Endothelial cell of umbilical vein (primary cell): ENCODE results near the gene SPINK6. TPM values are rescaled to one million over a fixed set of nuclear protein-coding genes. Genes with fewer than 3 reads are reported as not detected.

Source experiments
- BruUV-seq: library from RNA; stranded (reverse); fragments of 400-500 nt; replicated peaks from 2 replicates; lab custom pipeline; 2021; lab: Mats Ljungman, UMichigan
- CTCF ChIA-PET: fragments of 300-600, 350-600 bp; sonication (Branson Sonifier 250); formaldehyde crosslinking; loops from one replicate; lab custom pipeline; 2021; ENCODE audit warnings: antibody characterized with exemption, inconsistent platforms; lab: Charles Lee
- POLR2A ChIA-PET: fragments of 300-600, 350-600 bp; sonication (Branson Sonifier 250); formaldehyde crosslinking; loops from one replicate; lab custom pipeline; 2021; ENCODE audit warnings: antibody characterized with exemption, inconsistent platforms; lab: Charles Lee
- DNase-seq: peaks from one replicate; pipeline ENCODE4 v3.0.0-alpha.2; 2011; ENCODE audit warnings: low read depth, low spot score
- FAIRE-seq: peaks from 2 replicates; lab custom pipeline; 2011; peaks lifted over from hg19 to GRCh38; lab: Jason Lieb, UNC
- H2AFZ ChIP-seq: 2 replicates; pipeline ENCODE4 v1.6.0; 2012; ENCODE audit warnings: low read depth, low read length, control low read depth, inconsistent platforms
- H3K27ac ChIP-seq: 2 replicates; pipeline ENCODE4 v1.5.1; 2011; ENCODE audit warnings: low read depth, mild to moderate bottlenecking, control low read depth, low read length, moderate library complexity; ENCODE audit not compliant: insufficient read depth
- H3K27me3 ChIP-seq, 2 experiments: 2 replicates each; pipeline versions ENCODE4 v1.6.0 to v1.6.1; 2011; ENCODE audit warnings: low read length in 2 of 2, mixed read lengths in 1 of 2; ENCODE audit not compliant: control insufficient read depth in 2 of 2, insufficient read depth in 2 of 2
- H3K36me3 ChIP-seq, 2 experiments: 2 replicates in 1 of 2; 3 replicates in 1 of 2; pipeline ENCODE4 v1.5.1; 2011; ENCODE audit warnings: low read length in 2 of 2, mild to moderate bottlenecking in 1 of 2, moderate library complexity in 1 of 2; ENCODE audit not compliant: control insufficient read depth in 2 of 2, insufficient read depth in 2 of 2; ENCODE audit errors: extremely low read depth in 1 of 2
- H3K4me1 ChIP-seq: 3 replicates; pipeline ENCODE4 v1.5.1; 2011; ENCODE audit warnings: mild to moderate bottlenecking, low read length; ENCODE audit not compliant: control insufficient read depth, insufficient read depth; ENCODE audit errors: extremely low read depth
- H3K4me2 ChIP-seq: 2 replicates; pipeline ENCODE4 v1.6.1; 2011; ENCODE audit warnings: low read length, control low read depth, mixed read lengths; ENCODE audit not compliant: insufficient read depth
- H3K4me3 ChIP-seq, 3 experiments: fragments of 200-600 bp in 1 of 3; sonication (generic), shearing (Covaris generic) in 1 of 3; replicated peaks in 1 of 3; 2 replicates each; pipeline ENCODE4 v1.5.1; 2011 to 2016; ENCODE audit warnings: control low read depth in 3 of 3, low read length in 3 of 3, mild to moderate bottlenecking in 2 of 3, inconsistent platforms in 1 of 3, low read depth in 1 of 3, moderate library complexity in 1 of 3; ENCODE audit not compliant: insufficient read depth in 1 of 3
- H3K79me2 ChIP-seq: 2 replicates; pipeline ENCODE4 v1.6.0; 2012; ENCODE audit warnings: low read length, inconsistent platforms; ENCODE audit not compliant: control insufficient read depth, insufficient read depth
- H3K9ac ChIP-seq: replicated peaks from 2 replicates; pipeline ENCODE3; 2011; ENCODE audit warnings: low read length, control low read depth; ENCODE audit not compliant: insufficient read depth; ENCODE audit errors: extremely low read depth
- H3K9me1 ChIP-seq: replicated peaks from 3 replicates; pipeline ENCODE4 v1.6.0; 2011; ENCODE audit warnings: mild to moderate bottlenecking, low read length; ENCODE audit not compliant: control insufficient read depth, insufficient read depth; ENCODE audit errors: extremely low read depth
- H3K9me3 ChIP-seq: replicated peaks from 2 replicates; pipeline ENCODE4 v1.5.1; 2012; ENCODE audit warnings: low read length, inconsistent platforms; ENCODE audit not compliant: control insufficient read depth, insufficient read depth
- H4K20me1 ChIP-seq: replicated peaks from 2 replicates; pipeline ENCODE3; 2011; ENCODE audit warnings: mild to moderate bottlenecking, low read length; ENCODE audit not compliant: control insufficient read depth, insufficient read depth; ENCODE audit errors: extremely low read depth
- CTCF ChIP-seq, 2 donors: IDR thresholded peaks; 1 replicate in 1 of 2; 2 replicates in 1 of 2; pipeline ENCODE4 v1.5.1; 2011; ENCODE audit warnings: low read length in 2 of 2, mild to moderate bottlenecking in 2 of 2, moderate library complexity in 2 of 2, control low read depth in 1 of 2, inconsistent platforms in 1 of 2, low read depth in 1 of 2; ENCODE audit not compliant: insufficient read depth in 1 of 2; ENCODE audit errors: extremely low read depth in 1 of 2
- FOS ChIP-seq: IDR thresholded peaks from 2 replicates; pipeline ENCODE4 v1.6.1; 2011; ENCODE audit warnings: mild to moderate bottlenecking, low read length, moderate library complexity, borderline replicate concordance; ENCODE audit not compliant: insufficient read depth
- GATA2 ChIP-seq: IDR thresholded peaks from 2 replicates; pipeline ENCODE4 v1.7.0; 2011; ENCODE audit warnings: low read depth, mild to moderate bottlenecking, moderate library complexity, mixed read lengths, low read length; ENCODE audit not compliant: insufficient read length, insufficient read depth
- JUN ChIP-seq: IDR thresholded peaks from 2 replicates; pipeline ENCODE4 v1.6.1; 2011; ENCODE audit warnings: borderline replicate concordance, low read depth; ENCODE audit not compliant: insufficient read length, insufficient read depth
- MAX ChIP-seq: IDR thresholded peaks from 2 replicates; pipeline ENCODE4 v1.6.1; 2011; ENCODE audit not compliant: insufficient read depth, insufficient read length
- POLR2AphosphoS5 ChIP-seq: IDR thresholded peaks from 2 replicates; pipeline ENCODE4 v1.6.1; 2012; ENCODE audit warnings: low read depth, mild to moderate bottlenecking, control low read depth, low read length, moderate library complexity; ENCODE audit not compliant: insufficient read depth
- dilution Hi-C: fragments of 300-500 bp; cut with MboI; formaldehyde crosslinking; loops from one replicate; pipeline ENCODE4 v1.15.0; 2019; ENCODE audit warnings: low sequenced_read_pairs; ENCODE audit not compliant: extremely low pct_ligation_motif_present
- intact Hi-C: fragments of 100-400 bp; cut with micrococcal nuclease; formaldehyde crosslinking; loops from one replicate; pipeline ENCODE4 v1.10.0; 2022
- polyA plus RNA-seq, 4 experiments: library from polyadenylated mRNA; depleted of rRNA in 3 of 4; stranded (reverse) in 3 of 4; unstranded in 1 of 4; fragments of >200 nt; gene quantifications; 2 replicates each; pipeline versions ENCODE4 v1.2.1 to v1.2.3, GENCODE V29; 2011 to 2012; ENCODE audit warnings: missing spikeins in 1 of 4
- total RNA-seq: library from RNA; stranded (reverse); gene quantifications from 2 replicates; pipeline ENCODE4 v1.2.3, GENCODE V29; 2021

The SPINK6 gene
- total and polyA plus RNA-seq, 2 donors (not counting 3 experiments of a cell fraction or from before 2014, with no cell fraction given), result not detected

DNA sequence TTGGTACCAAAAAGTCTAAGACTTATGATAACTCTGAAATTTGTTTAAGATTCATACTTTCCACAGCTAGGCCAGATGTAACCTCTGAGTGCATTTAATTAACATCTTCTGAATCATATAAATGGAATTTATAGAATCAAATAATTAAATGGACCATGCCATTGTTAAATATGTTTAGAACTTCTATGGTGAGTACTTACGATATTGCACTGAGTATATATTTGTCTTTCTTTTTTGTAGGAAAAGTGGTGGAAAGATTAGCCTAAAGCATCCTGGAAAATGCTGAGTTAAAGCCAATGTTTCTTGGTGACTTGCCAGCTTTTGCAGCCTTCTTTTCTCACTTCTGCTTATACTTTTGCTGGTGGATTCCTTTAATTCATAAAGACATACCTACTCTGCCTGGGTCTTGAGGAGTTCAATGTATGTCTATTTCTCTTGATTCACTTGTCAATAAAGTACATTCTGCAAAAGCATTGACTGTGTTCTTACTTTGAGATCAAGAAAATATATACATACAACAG, 11.9 kb downstream of the SPINK6 start:
- Histone ChIP-seq H3K79me2 (no peaks in the 10 kb centered on the region), H3K4me3 (no peak overlapping the region), H2AFZ (no peak overlapping the region), H3K4me1 (no peaks in the 10 kb centered on the region), H3K36me3 (no peaks in the 10 kb centered on the region), H3K9me1 (no peaks in the 10 kb centered on the region), H3K27ac (no peak overlapping the region), H4K20me1 (no peaks in the 10 kb centered on the region), H3K9ac (no peak overlapping the region), H3K4me2 (no peak overlapping the region), H3K9me3 (no peaks in the 10 kb centered on the region), H3K27me3 (no peaks in the 10 kb centered on the region)
- CTCF ChIA-PET, result no interaction called here
- dilution Hi-C loops, result no loop called here
- intact Hi-C loops, result no loop called here
- BruUV-seq, result no TSS peak
- peak; percentile 23 for DNase-seq
- TF ChIP-seq FOS, result no peak
- no peak for TF ChIP-seq GATA2
- TF ChIP-seq MAX, result no peak
- TF ChIP-seq CTCF (IDR thresholded peaks at IDR 0.05; ENCODE audit: extremely low read depth in 1 of 2, insufficient read depth in 1 of 2, low read depth in 1 of 2, low read length in 2 of 2), result no peak
- no peak for TF ChIP-seq JUN
- no peak for TF ChIP-seq POLR2AphosphoS5
- no peak for FAIRE-seq
- POLR2A ChIA-PET, result no interaction called here
